Subcutaneous abdominal adipose tissue (tissue), 5 donors: Measurements from ENCODE around the gene NDUFA13.

Experiments used
- H3K27ac ChIP-seq: one replicate; pipeline ENCODE4 v1.7.0; 2013; ENCODE audit warnings: low read depth, mild to moderate bottlenecking, inconsistent platforms, low read length, moderate library complexity
- H3K27me3 ChIP-seq, 5 donors: one replicate each; pipeline ENCODE4 v1.7.0; 2013; ENCODE audit warnings: low read length in 5 of 5, inconsistent platforms in 1 of 5; ENCODE audit not compliant: control insufficient read depth in 5 of 5, insufficient read depth in 4 of 5
- H3K36me3 ChIP-seq, 5 donors: one replicate each; pipeline ENCODE4 v1.7.0; 2013; ENCODE audit warnings: low read length in 5 of 5; ENCODE audit not compliant: control insufficient read depth in 5 of 5, insufficient read depth in 5 of 5
- H3K4me1 ChIP-seq, 5 donors: one replicate each; pipeline ENCODE4 v1.7.0; 2013; ENCODE audit warnings: low read length in 5 of 5, mild to moderate bottlenecking in 3 of 5, moderate library complexity in 1 of 5; ENCODE audit not compliant: control insufficient read depth in 5 of 5, insufficient read depth in 5 of 5
- H3K4me3 ChIP-seq, 5 donors: one replicate each; pipeline ENCODE4 v1.7.0; 2013; ENCODE audit warnings: low read length in 5 of 5, low read depth in 1 of 5
- H3K9ac ChIP-seq, 5 donors: one replicate each; pipeline ENCODE4 v1.7.0; 2013; ENCODE audit warnings: low read length in 5 of 5, mild to moderate bottlenecking in 4 of 5, moderate library complexity in 3 of 5
- H3K9me3 ChIP-seq, 5 donors: one replicate each; pipeline ENCODE4 v1.7.0; 2013; ENCODE audit warnings: low read length in 5 of 5; ENCODE audit not compliant: control insufficient read depth in 5 of 5
- donor health status: healthy.
- donor health status: healthy.
- donor health status: healthy.
- donor health status: healthy.
- donor health status: healthy.

The NDUFA13 gene

GRCh38 chr19:19526581-19527370, 10.8 kb downstream of the NDUFA13 start:
- Histone ChIP-seq H3K27me3 (no peaks in the 10 kb centered on the region), H3K9me3 (no peaks in the 10 kb centered on the region), H3K27ac (no peak overlapping the region), H3K36me3 (peaks cover 0 to 46% (median 26%) of the 10 kb centered on the region in 5 donors), H3K4me1 (peaks cover 0 to 6% (median 4%) of the 10 kb centered on the region in 5 donors), H3K9ac (no peak overlapping the region), H3K4me3 (no peak overlapping the region)

GRCh38 chr19:19527371-19527656, 11.3 kb downstream of the NDUFA13 start:
- Histone ChIP-seq H3K4me1 (peaks cover 0 to 9% (median 6%) of the 10 kb centered on the region in 5 donors), H3K4me3 (no peak overlapping the region), H3K27ac (no peak overlapping the region), H3K36me3 (peaks cover 0 to 46% (median 26%) of the 10 kb centered on the region in 5 donors), H3K27me3 (no peaks in the 10 kb centered on the region), H3K9me3 (no peaks in the 10 kb centered on the region), H3K9ac (no peak overlapping the region)

- H3K9ac ChIP-seq = no peak overlapping the region
- no peaks in the 10 kb centered on the region for H3K9me3 ChIP-seq
- H3K27ac ChIP-seq = no peak overlapping the region
- H3K4me3 ChIP-seq = no peak overlapping the region
- no peaks in the 10 kb centered on the region for H3K27me3 ChIP-seq
- peaks cover 0 to 9% (median 7%) of the 10 kb centered on the region in 5 donors for H3K4me1 ChIP-seq
- peaks cover 0 to 46% (median 26%) of the 10 kb centered on the region in 5 donors for H3K36me3 ChIP-seq
Measured at GRCh38 chr19:19527674-19528625, 11.9 kb downstream of the NDUFA13 start.

GRCh38 chr19:19528721-19529490, 12.9 kb downstream of the NDUFA13 start, which contains the start of gene YJEFN3:
YJEFN3 (plus strand) TSS chr19:19528911; CDS start chr19:19528933, 22 bp downstream.
- Histone ChIP-seq H3K9ac (no peak within 1 kb of the TSS), H3K36me3 (peaks cover 0 to 44% (median 25%) of the 10 kb centered on the region in 5 donors), H3K4me1 (peaks cover 0 to 9% (median 6%) of the 10 kb centered on the region in 5 donors), H3K4me3 (no peak within 1 kb of the TSS), H3K9me3 (no peaks in the 10 kb centered on the region), H3K27me3 (no peaks in the 10 kb centered on the region), H3K27ac (no peak within 1 kb of the TSS)

GRCh38 chr19:19529783-19530422, 13.9 kb downstream of the NDUFA13 start:
- Histone ChIP-seq H3K4me1 (peaks cover 0 to 9% (median 6%) of the 10 kb centered on the region in 5 donors), H3K27ac (no peak overlapping the region)

GRCh38 chr19:19530423-19530804, 14.4 kb downstream of the NDUFA13 start:
- H3K9me3 ChIP-seq = no peaks in the 10 kb centered on the region
- peaks cover 0 to 37% (median 26%) of the 10 kb centered on the region in 5 donors for H3K36me3 ChIP-seq
- H3K4me3 ChIP-seq = no peak overlapping the region
- H3K27me3 ChIP-seq = no peaks in the 10 kb centered on the region
- H3K9ac ChIP-seq = no peak overlapping the region
- H3K4me1 ChIP-seq = peaks cover 0 to 9% (median 6%) of the 10 kb centered on the region in 5 donors
- no peak overlapping the region for H3K27ac ChIP-seq

More at GRCh38 chr19:19529783-19530422, 13.9 kb downstream of the NDUFA13 start:
- H3K9ac ChIP-seq = no peak overlapping the region
- H3K4me3 ChIP-seq = no peak overlapping the region
- no peaks in the 10 kb centered on the region for H3K9me3 ChIP-seq
- peaks cover 0 to 35% (median 25%) of the 10 kb centered on the region in 5 donors for H3K36me3 ChIP-seq
- no peaks in the 10 kb centered on the region for H3K27me3 ChIP-seq

GRCh38 chr19:19530889-19531288, 14.9 kb downstream of the NDUFA13 start:
- H3K27me3 ChIP-seq = no peaks in the 10 kb centered on the region
- peaks cover 0 to 37% (median 29%) of the 10 kb centered on the region in 5 donors for H3K36me3 ChIP-seq
- no peaks in the 10 kb centered on the region for H3K9me3 ChIP-seq
- H3K27ac ChIP-seq = no peak overlapping the region
- peaks cover 0 to 9% (median 6%) of the 10 kb centered on the region in 5 donors for H3K4me1 ChIP-seq
- no peak overlapping the region for H3K4me3 ChIP-seq
- no peak overlapping the region for H3K9ac ChIP-seq

- no peak overlapping the region for H3K27ac ChIP-seq
- peaks cover 0 to 10% (median 7%) of the 10 kb centered on the region in 5 donors for H3K4me1 ChIP-seq
- peaks cover 0 to 25% (median 22%) of the 10 kb centered on the region in 5 donors for H3K36me3 ChIP-seq
- H3K27me3 ChIP-seq = peaks cover 0 to 1% (median 0%) of the 10 kb centered on the region in 5 donors
- H3K9me3 ChIP-seq = no peaks in the 10 kb centered on the region
- H3K9ac ChIP-seq = no peak overlapping the region
- no peak overlapping the region for H3K4me3 ChIP-seq
Measured at GRCh38 chr19:19531951-19532805, 16.2 kb downstream of the NDUFA13 start.
